Endothelial cell (in vitro differentiated cells): ENCODE measurements around the gene AGAP2. TPM values are rescaled to one million over a fixed set of nuclear protein-coding genes. Genes with fewer than 3 reads are reported as not detected.
"Not testable (repeated sequence)": the region's sequence is repeated elsewhere in the genome, so short reads cannot be mapped to it uniquely, and the experiment has no call there.

ENCODE experiments used
- DNase-seq: peaks from one replicate; pipeline ENCODE4 v3.0.0; 2021; ENCODE audit warnings: low spot score
- H3K27ac Mint-ChIP-seq: one replicate; pipeline ENCODE4 v1.8.0; 2021; ENCODE audit warnings: mixed read lengths, inconsistent platforms; ENCODE audit not compliant: unreplicated experiment
- H3K27me3 Mint-ChIP-seq: one replicate; pipeline ENCODE4 v1.8.0; 2021; ENCODE audit warnings: mild to moderate bottlenecking, moderate library complexity, mixed read lengths, inconsistent platforms; ENCODE audit not compliant: unreplicated experiment
- H3K36me3 Mint-ChIP-seq: one replicate; pipeline ENCODE4 v1.8.0; 2021; ENCODE audit warnings: mild to moderate bottlenecking, low read depth, mixed read lengths, inconsistent platforms; ENCODE audit not compliant: unreplicated experiment
- H3K4me1 Mint-ChIP-seq: one replicate; pipeline ENCODE4 v1.8.0; 2021; ENCODE audit warnings: mild to moderate bottlenecking, mixed read lengths, inconsistent platforms; ENCODE audit not compliant: unreplicated experiment
- H3K4me3 Mint-ChIP-seq: one replicate; pipeline ENCODE4 v1.8.0; 2021; ENCODE audit warnings: mild to moderate bottlenecking, mixed read lengths, inconsistent platforms; ENCODE audit not compliant: unreplicated experiment
- H3K9me3 Mint-ChIP-seq: one replicate; pipeline ENCODE4 v1.8.0; 2021; ENCODE audit warnings: mixed read lengths, inconsistent platforms; ENCODE audit not compliant: unreplicated experiment
- CTCF ChIP-seq: fragments of 200-600 bp; sonication (generic); IDR thresholded peaks from one replicate; pipeline ENCODE4 v1.5.0; 2021; ENCODE audit warnings: antibody characterized with exemption; ENCODE audit not compliant: unreplicated experiment
- total RNA-seq: library from RNA; stranded (reverse); fragmentation: NEBNext Ultra II Directional; extraction: Animal tissue kit (Norgen Biotek cat#: 25700); gene quantifications from one replicate; pipeline ENCODE4 v1.2.1, GENCODE V29; 2021; ENCODE audit not compliant: unreplicated experiment

The AGAP2 gene
- total RNA-seq, 1 donor from 2014 or later = 27.0 TPM

GRCh38 chr12:57723630-57723962, 14.9 kb downstream of the AGAP2 start:
- peak overlapping the region; percentile 7 for H3K4me3 Mint-ChIP-seq
- peaks cover 24% of the 10 kb centered on the region for H3K27me3 Mint-ChIP-seq
- peaks cover 25% of the 10 kb centered on the region for H3K4me1 Mint-ChIP-seq
- no peak for TF ChIP-seq CTCF
- H3K27ac Mint-ChIP-seq = no peak overlapping the region
- H3K36me3 Mint-ChIP-seq = peaks cover 40% of the 10 kb centered on the region
- peaks cover 5% of the 10 kb centered on the region for H3K9me3 Mint-ChIP-seq
- DNase-seq = no peak

- peaks cover 41% of the 10 kb centered on the region for H3K36me3 Mint-ChIP-seq
- peaks cover under 1% of the 10 kb centered on the region for H3K9me3 Mint-ChIP-seq
- H3K27me3 Mint-ChIP-seq = peaks cover 19% of the 10 kb centered on the region
- no peak for TF ChIP-seq CTCF
- H3K4me3 Mint-ChIP-seq = peak overlapping the region; percentile 7
- H3K4me1 Mint-ChIP-seq = peaks cover 25% of the 10 kb centered on the region
- no peak for DNase-seq
- no peak overlapping the region for H3K27ac Mint-ChIP-seq
Observed at GRCh38 chr12:57722716-57723629, 15.6 kb downstream of the AGAP2 start.

GRCh38 chr12:57721846-57722608, 16.5 kb downstream of the AGAP2 start:
- DNase-seq, H3K9me3 Mint-ChIP-seq, H3K27ac Mint-ChIP-seq: not testable (repeated sequence)
- Mint-ChIP-seq H3K4me3 (peak overlapping the region; percentile 4), H3K36me3 (peaks cover 41% of the 10 kb centered on the region), H3K4me1 (peaks cover 22% of the 10 kb centered on the region), H3K27me3 (peaks cover 16% of the 10 kb centered on the region)

GRCh38 chr12:57720606-57721595, 17.6 kb downstream of the AGAP2 start:
- Mint-ChIP-seq H3K4me3 (no peak overlapping the region), H3K27ac (no peak overlapping the region), H3K9me3 (no peaks in the 10 kb centered on the region), H3K4me1 (peaks cover 19% of the 10 kb centered on the region), H3K36me3 (peaks cover 42% of the 10 kb centered on the region), H3K27me3 (peaks cover 16% of the 10 kb centered on the region)
- no peak for DNase-seq
- no peak for TF ChIP-seq CTCF
